GM19452 (cell line): ENCODE results near the gene PRAME.
A peak's percentile ranks its signal among the peaks of the same experiment; 100 is the strongest.
"Not testable (repeated sequence)": the region's sequence is repeated elsewhere in the genome, so short reads cannot be mapped to it uniquely, and the experiment has no call there.

ENCODE experiments used
- ATAC-seq: cut with Tn5 transposase; IDR thresholded peaks from one replicate; pipeline ENCODE4 v1.9.1; 2021; ENCODE audit not compliant: unreplicated experiment

The PRAME gene

DNA sequence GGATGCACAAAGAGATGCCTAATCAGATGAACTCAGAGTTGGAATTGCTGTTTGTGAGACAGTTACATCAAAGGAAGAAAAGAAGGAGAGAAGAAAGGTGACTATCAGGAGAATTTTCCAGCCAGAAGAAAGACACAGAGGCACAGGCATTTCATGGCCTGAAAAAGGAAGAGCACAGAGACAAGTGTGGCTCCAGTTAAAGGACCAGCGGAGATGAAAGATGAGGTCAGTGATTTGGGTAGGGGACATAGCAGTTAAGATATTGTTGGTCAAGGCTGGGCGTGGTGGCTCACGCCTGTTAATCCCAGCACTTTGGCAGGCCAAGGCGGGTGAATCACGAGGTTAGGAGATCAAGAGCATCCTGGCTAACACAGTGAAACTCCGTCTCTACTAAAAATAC lies 35.6 kb downstream of the PRAME start:
- ATAC-seq: no peak

DNA sequence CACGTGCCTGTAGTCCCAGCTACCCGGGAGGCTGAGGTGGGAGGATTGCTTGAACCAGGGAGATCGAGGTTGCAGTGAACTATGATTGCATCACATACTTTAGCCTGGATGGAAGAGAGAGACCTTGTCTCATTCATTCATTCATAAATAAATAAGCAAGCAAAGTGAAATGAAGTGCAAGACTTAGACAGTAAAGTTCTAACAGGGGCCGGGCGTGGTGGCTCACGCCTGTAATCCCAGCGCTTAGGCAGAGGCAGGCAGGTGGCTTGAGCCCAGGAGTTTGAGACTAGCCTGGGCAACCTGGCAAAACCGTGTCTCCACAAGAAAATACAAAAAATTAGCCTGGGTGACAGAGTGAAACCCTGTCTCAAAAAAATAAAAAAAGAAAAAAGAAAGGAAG lies 37.4 kb downstream of the PRAME start:
- no peak for ATAC-seq

DNA sequence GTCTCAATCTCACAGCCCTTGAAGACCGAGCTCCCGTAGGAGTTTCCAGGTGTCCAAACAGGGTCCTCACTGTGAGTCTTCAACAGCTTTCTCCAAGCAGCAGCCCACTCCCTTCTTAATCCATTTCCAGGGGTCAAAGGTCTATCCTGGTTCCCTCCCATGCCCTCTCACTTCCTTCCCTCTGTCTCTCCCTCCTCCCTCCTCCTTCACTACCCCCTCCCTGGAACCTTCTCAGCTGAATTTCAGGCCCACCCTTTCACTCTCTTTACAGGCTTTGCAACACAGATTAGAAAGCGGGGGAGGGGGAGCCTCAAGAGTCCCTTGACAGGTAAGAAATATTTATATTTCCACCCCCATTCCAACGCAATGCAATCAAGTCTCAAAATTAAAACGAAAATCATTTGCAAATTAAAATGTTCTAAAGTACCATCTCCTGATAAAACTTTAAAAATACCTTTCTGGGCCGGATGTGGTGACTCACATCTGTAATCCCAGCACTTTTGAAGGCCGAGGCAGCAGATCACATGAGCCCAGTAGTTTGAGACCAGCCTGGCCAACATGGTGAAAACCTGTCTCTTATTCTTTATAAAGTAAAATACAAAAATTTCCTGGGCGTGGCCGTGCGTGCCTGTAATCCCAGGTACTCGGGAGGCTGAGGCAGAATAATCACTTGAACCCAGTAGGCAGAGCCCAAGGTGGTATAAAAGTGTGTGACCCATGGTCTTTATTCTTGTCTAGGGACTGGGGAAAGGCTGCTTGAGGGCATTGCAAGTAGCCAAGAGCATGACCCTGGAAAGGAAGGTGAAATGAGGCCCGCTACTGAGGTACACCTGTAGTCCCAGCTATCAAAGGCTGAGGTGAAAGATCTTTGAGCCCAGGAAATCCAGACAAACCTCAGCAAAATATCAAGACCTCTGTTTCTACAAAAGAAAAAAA lies 38.1 kb downstream of the PRAME start:
- ATAC-seq: no peak

DNA sequence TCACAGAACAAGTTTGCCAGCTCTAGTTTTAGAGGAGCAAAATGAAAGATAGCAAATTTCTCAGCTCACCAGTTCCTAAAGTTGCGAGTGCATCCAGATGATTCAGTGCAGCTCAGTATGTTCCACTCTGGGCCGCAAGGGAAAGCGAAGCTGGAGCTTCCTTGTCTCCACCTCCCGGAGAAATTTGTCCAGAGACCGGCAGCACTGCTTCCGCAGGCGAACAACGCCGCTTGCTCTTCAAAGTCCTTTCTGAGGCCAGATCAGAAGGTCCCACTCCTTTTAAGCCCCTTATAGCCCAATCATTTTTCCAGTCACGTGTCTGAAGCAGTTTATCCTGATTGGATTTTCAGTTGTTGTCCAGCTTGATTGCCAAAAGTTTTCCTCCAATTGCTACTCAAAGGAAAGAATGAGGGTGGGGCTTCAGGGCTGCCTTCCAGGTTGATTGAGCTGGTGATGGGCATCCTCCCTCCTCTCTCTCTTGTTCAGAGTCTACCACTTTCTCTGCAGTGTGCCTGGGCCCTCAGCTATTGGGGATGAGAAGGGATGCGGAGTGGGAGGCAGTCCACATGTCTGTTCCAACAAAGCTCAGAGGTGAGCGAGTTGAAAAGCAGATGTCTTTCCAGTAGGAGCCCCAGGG lies 38.9 kb downstream of the PRAME start, which contains the start of gene ZNF280A:
TSS of gene ZNF280A (minus strand) at position 251 of the 637 bp plus-strand sequence. CDS start 4,640 bp downstream, outside the sequence.
- ATAC-seq: no peak

DNA sequence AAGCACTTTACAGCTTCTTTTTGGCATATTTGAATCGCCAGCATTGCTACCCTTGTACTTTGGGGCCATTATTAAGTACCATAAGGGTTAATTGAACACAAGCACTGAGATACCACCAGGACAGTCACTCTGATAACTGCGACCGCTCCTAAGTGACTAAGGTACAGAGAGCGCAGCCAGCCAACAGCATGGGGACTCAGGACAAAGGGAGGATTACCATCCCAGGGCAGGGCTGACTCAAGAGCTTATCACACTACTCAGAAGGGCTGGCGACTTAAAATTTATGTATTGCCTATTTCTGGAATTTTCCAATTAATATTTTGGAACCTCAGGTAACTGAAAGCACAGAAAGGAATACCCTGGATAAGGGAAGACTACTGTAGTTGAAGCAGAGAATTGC lies 39.5 kb downstream of the PRAME start:
- ATAC-seq: no peak

DNA sequence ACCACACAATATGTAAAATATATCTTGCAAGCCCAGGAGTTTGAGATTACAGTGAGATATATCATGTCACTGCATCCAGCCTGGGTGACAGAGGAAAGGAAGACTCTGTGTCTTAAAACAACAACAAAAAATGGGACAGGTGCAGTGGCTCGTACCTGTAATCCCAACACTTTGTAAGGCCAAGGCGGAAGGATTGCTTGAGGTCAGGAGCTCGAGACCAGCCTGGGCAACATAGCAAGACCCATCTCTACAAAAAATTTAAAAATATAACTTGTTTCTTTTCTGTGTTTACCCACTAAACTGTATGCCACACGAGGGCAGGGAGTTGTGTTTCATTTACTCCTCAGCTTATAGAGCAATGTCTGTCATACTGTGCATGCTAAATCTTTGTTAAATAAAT lies 42.1 kb downstream of the PRAME start:
- no peak for ATAC-seq

DNA sequence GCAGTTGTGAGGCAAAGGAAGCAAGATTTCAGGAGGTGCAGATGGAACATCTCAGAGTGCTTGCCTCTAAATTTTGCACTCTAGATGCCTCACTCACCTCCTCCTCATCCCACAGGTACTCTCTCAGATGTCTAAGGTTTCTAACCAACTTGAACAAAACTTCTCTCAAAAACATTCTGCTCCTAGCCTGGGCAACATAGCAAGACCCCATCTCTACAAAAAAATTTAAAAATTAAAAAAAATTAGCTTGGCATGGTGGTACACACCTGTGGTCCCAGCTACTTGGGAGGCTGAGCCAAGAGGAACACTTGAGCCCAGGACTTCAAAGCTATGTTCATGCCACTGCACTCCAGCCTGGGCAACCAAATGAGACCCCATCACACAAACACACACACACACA lies 43.2 kb downstream of the PRAME start:
- ATAC-seq: no peak

DNA sequence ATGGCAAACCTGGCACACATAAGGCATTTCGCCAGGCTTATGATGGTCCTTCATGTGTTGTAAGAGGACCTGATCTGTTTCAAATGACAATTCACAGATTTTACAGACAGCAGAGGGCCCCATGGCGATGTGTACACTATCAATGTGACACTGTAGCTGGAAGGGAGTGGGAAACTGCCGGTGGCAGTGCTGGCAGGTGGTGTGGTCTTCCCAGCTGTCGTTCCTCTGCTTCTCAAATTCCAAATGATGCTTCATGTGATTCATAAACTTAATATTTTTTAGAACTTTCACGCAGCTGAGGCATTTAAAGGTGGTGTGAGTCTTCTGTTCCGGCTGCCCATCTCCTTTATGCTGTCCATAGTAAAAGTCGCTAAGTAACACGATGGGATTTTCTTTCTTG lies 44.6 kb downstream of the PRAME start:
- ATAC-seq: not testable (repeated sequence)

DNA sequence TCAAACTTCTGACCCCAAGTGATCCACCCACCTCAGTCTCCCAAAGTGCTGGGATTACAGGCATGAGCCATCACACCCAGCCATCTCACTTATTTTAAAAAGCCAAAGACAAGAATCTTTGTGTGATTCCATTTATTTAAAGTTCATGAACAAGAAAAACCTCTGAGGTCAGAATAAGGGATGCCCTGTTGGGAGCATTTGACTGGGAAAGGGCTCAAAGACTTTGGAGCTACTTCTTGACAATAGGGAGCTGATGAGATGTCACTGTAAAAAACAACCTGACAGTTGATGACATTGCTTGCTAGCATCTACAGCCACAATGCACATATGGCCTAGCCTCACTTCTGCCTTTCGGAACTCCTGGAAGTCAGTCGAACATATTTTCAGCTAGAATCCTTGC lies 45.4 kb downstream of the PRAME start:
- no peak for ATAC-seq

DNA sequence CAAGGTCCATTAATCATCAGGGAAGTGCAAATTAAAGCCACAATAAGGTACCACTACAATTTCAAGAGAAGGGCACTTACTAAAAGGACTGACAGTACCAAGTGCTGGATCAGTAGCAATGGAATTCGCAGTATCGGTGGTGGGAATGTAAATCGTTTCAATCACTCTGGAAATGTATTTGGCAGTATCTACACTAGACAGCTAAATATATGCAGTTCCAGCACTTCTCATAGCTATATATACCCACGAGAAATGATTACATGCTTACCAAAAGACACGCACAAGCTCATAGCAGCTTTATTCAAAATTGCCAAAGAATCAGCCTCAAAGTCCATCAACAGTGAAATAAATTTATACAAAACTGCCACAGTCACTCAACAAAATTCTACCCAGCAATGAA lies 46.1 kb downstream of the PRAME start:
- no peak for ATAC-seq

DNA sequence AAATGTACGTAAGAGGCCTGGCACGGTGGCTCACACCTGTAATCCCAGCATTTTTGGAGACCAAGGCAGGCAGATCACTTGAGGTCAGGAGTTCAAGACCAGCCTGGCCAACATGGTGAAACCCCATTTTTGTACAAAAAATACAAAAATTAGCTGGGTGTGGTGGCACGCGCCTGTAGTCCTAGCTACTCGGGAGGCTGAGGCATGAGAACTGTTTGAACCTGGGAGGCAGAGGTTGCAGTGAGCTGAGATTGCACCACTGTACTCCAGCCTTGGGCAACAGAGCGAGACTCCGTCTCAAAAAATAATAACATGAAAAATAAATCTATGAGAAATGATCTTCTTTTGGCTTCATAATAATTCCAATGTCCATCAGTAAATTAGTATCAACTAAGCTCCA lies 48.2 kb downstream of the PRAME start:
- ATAC-seq: not testable (repeated sequence)

DNA sequence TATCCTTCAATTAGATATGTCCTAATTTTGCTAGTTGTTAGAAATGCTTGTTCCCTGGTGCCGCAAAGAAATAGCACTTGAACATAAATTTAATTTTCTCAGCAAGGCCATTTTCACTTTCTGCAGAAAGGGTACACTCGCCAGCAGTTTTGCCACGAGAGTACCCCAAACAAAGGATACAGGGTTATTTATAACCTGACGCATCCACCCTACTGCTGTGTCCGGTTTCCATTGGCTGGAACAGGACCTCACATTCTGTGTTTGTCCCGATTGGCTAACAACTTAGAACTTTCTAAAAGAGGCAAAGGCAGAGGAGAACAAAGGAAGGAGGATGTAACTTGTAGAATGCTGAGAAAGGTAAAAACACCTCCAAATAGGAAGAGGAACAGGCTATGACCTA lies 49.2 kb downstream of the PRAME start:
- not testable (repeated sequence) for ATAC-seq

DNA sequence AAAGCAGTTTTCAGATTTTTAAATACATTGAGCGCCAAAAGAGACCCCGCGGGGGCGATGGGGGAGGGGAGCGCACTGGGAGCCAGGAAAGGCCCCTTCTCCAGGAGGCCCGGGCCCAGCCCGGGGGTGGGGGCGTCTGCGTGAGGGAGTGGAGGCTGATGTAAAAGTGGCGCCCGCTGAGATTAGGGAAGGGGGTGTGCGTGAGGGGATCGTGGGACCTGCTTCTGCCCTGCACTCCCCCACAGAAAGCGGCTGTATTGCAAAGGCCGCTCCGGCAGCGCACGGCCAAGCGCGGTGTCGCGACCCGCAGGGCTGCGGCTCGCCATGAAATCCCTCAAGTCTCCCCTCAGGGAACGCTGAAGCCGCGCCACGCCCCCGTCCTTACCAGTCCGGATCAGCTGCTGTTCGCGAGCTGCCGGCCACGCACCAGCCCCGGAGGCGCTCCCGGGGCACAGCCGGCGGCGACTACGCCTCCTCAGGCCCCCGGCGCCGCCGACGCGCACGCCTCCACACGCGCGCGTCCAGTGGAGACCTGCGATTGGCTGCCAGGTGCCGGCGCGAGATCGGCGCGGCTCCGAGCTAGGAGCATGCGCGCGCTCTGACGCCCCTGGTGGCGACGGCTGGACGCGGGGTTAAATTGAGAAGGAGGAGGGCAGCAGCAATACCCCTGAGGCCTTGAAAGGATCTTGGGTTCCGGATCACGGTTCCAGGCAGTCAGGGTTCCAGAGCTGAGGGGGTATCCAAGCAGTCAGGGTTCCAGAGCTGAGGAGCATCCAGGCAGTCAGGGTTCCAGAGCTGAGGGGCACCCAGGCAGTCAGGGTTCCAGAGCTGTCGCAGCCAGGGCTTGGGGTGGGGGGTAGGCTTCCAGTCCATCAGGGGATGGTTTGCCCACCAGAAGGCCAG lies 50.5 kb downstream of the PRAME start, which contains the start of gene ZNF280B:
TSS of gene ZNF280B (minus strand) at position 469 of the 903 bp plus-strand sequence. CDS start 19,344 bp downstream, outside the sequence.
- ATAC-seq: peak; percentile 94

DNA sequence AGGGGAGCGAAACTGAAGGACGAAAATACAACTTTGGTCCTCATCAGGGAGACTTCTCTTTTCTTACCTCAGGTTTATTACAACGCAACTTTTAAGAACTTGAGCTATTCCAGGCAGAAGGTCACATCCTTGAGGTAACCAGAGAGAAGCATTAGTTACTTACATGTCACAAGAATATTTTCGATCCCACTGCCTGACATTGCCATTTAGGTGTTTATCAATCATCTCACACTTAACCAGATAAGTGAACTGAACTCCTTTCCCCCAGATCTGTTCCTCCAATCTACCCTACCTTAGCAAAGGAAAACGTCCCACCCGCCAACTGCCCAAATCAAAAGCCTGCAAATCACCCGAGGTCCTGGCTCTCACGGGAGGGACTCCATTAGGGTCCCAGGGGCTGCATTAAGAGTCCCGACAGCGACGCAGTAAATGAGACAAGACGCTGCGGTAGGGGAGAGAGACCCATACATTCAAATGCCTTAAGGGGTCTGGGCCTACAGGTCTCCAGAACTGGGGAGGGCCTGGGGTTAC lies 51.3 kb downstream of the PRAME start:
- no peak for ATAC-seq

DNA sequence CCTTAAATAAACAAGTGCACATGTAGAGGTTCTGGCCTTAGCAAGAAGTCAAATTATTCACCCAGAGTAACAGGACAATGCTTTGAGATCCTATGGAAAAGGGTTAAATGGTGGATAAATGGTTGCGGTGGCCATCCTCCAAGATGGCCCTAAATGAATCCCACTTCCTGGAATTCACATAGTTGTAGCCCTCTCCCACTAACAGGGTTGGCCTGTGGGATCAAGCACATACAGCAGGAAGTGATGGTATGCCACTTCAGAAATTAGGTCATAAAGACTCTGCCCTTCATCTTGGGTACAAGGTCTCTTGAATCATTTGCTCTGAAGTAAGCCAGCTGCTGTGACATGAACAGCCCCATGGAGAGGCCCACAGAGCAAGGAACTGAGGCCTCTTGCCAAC lies 52.3 kb downstream of the PRAME start:
- no peak for ATAC-seq

DNA sequence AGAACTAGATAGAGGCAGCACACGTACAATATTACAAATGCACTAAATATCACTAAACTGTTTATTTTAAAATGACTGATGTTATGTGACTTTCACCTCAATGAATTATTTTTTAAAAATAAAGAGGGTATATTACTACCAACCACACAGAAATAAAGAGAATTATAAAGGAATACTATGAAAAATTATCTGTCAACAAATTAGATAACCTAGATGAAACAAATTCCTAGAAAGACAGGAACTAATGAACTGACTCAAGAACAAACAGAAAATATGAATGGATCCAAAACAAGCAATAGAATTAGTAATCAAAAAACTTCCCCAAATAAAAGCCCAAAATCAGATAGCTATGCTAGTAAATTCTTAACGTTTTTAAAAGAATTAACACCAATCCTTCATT lies 60.8 kb downstream of the PRAME start:
- no peak for ATAC-seq
